GM21515 (cell line): ENCODE measurements around the gene BLZF1.
"Not testable (repeated sequence)": the region's sequence is repeated elsewhere in the genome, so short reads cannot be mapped to it uniquely, and the experiment has no call there.

Source experiments
- ATAC-seq: cut with Tn5 transposase; IDR thresholded peaks from one replicate; pipeline ENCODE4 v1.9.1; 2021; ENCODE audit not compliant: unreplicated experiment

The BLZF1 gene

DNA sequence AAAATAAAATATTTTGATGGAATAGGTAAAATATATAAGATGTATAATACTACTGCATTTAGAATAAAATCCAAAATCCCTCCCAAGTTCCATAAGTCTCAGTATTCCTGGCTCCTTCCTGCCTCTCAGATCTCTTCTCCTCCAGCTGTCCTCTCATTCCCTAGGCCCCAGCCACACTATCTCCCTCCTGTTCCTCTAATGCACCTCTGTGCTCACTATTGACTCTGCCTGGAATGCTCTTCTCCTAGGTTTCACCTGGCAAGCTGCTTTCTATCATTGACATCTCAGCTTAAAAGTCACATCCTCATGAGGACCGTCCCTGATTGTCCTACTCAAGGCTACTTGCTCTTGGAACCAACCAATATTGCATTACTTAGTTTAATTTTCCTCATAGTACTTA, 7.6 kb upstream of the BLZF1 start:
- no peak for ATAC-seq

DNA sequence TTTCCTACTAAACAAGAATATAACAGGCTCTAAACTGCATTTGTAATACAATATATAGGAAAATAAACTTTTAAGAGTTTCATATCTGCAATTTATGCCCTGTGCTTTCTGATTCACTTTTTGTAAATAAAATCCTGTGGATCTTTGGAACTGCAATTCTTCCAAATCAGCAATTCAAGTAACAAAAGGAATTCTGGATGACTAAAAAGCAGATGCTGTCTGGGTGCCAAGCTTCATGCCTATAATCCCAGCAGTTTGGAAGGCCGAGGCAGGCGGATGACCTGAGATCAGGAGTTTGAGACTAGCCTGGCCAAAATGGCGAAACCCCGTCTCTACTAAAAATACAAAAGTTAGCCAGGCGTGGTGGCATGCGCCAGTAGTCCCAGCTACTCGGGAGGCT, 6.7 kb upstream of the BLZF1 start:
- no peak for ATAC-seq

- no peak for ATAC-seq
Measured at GRCh38 chr1:169363046-169363730, 4.8 kb upstream of the BLZF1 start.

- no peak for ATAC-seq
Measured at GRCh38 chr1:169364948-169365347, 3.0 kb upstream of the BLZF1 start.

GRCh38 chr1:169367096-169367685, 804 bp upstream of the BLZF1 start:
- ATAC-seq, result peak; percentile 0

- no peak for ATAC-seq
Measured at GRCh38 chr1:169368406-169368769, 393 bp downstream of the BLZF1 start.

GRCh38 chr1:169371404-169371803, 3.4 kb downstream of the BLZF1 start:
- no peak for ATAC-seq

DNA sequence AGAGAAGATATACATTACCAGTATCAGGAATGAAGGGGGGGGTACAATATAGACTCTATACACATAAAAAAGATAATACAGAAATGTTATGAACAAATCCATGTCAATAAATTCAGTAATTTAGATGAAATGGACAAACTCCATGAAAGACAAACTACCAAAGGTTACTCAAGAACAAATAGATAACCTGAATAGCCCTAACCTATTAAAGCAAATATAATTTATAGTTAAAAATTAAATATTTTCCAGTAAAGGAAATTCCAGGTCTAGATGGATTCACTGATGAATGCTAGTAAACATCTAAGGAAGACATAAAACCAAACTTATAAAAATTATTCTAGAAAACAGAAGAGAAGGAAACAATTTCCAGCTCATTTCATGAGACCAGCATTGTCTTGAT, 13.2 kb downstream of the BLZF1 start:
- no peak for ATAC-seq

GRCh38 chr1:169383449-169383848, 15.5 kb downstream of the BLZF1 start:
- no peak for ATAC-seq

DNA sequence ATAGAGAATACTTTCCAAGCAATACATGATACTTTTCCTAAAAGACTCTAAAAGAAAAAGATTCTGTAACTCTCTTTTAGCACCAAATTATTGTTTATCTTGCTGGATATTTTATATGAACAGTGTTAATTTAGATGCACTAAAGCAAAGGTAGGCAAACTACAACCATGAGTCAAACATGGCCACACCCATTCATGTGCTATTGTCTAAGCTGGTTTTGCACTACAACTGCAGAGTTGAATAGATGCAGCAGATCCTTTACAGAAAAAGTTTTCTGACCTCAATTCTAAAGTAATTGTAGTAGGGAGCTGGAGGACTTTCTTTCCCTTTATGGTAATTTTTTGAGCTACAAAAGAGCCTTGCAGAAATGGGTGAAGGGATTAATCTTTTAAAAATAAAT, 19.4 kb downstream of the BLZF1 start:
- no peak for ATAC-seq

GRCh38 chr1:169390303-169390702, 22.3 kb downstream of the BLZF1 start:
- no peak for ATAC-seq

DNA sequence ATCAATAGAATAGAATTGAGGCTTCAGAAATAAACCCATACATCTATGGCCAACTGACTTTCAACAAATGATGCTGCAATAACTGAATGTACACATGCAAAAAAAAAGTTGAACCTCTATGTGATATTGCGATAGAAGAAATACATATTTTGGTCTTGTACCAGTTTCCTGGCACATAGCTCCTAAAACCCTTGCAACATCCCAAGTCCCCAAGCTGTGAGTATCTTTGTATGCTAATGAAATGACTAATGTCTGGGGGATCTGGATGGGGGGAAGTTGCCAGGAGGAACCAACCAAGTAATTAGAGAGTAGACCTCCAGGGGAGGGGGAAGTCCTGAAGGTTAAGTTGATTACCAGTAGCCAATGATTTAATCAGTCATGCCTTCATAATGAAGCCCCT, 24.4 kb downstream of the BLZF1 start:
- ATAC-seq, result no peak

DNA sequence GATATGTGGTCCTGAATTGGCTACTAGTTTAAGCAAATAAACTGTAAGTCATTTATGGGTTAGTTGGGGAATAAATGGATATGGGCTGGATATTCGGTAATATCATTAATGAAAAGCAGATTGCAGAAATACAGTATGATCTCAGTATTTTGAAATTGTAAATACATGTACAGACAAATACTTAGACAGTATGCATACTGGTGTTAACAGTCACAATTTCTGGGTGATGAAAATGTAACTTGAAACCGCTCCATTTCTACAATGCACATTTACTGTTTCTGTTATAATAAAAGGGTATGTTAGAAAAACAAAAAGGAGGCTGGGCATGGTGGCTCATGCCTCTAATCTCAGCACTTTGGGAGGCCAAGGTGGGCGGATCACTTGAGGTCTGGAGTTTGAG, 28.0 kb downstream of the BLZF1 start:
- no peak for ATAC-seq

GRCh38 chr1:169402578-169402977, 34.6 kb downstream of the BLZF1 start:
- not testable (repeated sequence) for ATAC-seq

DNA sequence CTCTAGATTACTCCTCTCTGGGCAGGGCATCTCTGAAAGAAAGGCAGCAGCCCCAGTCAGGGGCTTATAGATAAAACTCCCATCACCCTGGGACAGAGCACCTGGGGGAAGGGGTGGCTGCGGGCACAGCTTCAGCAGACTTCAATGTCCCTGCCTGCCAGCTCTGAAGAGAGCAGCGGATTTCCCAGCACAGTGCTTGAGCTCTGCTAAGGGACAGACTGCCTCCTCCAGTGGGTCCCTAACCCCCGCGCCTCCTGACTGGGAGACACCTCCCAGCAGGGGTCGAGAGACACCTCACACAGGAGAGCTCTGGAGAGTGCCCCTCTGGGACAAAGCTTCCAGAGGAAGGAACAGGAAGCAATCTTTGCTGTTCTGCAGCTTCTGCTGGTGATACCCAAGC, 40.3 kb downstream of the BLZF1 start:
- not testable (repeated sequence) for ATAC-seq

GRCh38 chr1:169414952-169415351, 47.0 kb downstream of the BLZF1 start:
- no peak for ATAC-seq

DNA sequence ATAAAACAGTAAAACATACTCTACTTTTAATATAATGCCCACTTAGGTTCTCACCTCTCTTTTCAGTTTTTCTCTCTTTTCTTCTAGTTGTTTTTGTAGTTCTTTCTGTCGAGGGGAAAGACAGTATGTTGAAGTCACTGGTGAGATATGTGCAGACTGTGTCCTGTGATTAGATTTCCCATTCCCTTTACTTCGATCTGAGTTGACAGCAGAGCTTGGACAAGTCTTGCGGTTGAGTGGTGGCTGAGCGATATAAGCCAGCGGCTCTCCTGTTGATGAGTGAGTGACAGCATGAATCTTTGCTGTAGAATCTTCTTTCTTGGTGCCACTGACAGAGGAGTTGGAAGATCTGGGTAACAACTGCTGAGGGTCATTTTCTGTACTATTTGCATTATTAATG, 53.3 kb downstream of the BLZF1 start:
- ATAC-seq, result no peak

DNA sequence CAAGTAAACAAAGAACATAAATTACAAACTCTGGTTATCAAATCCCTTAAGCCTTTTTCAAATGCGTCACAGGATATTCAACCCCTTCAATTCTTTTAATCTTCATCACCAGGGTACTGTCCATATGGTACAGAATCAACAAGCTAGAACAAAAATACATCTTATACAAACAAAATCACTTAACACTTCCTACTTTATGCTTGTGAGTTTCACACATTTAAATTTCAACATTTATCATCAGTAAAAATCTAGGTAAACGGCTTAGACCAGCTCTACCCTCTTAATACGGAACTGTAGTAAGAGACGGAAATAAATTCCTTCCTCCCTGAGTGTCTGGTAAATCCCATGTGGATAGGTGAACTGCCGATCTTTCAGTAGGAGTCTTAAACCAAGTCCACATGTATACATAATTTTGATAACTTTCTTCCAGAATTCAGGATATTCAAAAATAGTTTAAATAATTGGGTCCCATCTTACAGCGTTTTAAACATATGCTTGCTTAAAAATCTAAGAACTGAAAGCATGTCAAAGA, 58.2 kb downstream of the BLZF1 start:
- ATAC-seq, result no peak

DNA sequence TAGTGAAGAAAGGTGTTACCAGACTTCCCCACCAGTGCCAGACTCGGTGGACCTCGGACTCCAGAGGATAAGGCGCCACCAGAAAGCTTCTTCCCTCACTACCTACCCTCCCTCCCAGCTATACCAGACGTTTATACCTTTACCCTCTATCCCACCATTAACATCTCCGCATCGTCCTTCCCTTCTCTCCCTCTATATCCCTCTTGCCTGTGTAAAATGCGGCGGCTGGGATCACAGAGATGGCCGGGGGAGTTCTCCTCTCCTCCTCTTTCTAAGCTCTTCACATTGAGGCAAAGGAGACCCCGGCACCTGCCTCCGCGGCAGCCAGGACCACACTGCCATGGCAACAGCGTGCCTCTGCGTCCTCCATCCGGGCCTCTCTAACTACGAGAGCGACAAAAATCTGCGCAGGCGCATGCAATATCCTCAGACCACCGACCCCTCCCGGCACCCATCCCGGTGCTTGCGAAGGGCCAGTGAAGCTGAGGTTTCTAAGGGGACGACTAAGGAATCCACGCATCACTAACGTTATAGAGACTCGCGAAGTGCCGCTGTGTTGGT, 59.2 kb downstream of the BLZF1 start, which contains the start of gene CCDC181:
Gene CCDC181 (minus strand): TSS at position 394 of the 561 bp plus-strand sequence. CDS start 2,547 bp downstream, outside the sequence.
- no peak for ATAC-seq
